Omental fat pad (tissue), 4 donors: ENCODE measurements around the gene GALNT14. TPM values are rescaled to one million over a fixed set of nuclear protein-coding genes. Genes with fewer than 3 reads are reported as not detected.

Experiments
- ATAC-seq: fragments of 150-250 bp; one replicate; pipeline ENCODE4 v1.9.1; 2016; ENCODE audit warnings: mild to moderate bottlenecking, moderate library complexity; ENCODE audit not compliant: low FRiP score
- DNase-seq: peaks from one replicate; pipeline ENCODE4 v3.0.0-alpha.2; 2019; ENCODE audit warnings: low spot score
- CTCF ChIP-seq, 3 donors: fragments of 450-650 bp; IDR thresholded peaks; one replicate each; pipeline ENCODE4 v1.5.1; 2016 to 2017; ENCODE audit warnings: antibody characterized with exemption in 3 of 3, mild to moderate bottlenecking in 3 of 3, moderate library complexity in 2 of 3
- total RNA-seq, 4 donors: library from RNA; depleted of rRNA; stranded (reverse); fragments of >200 nt; gene quantifications; one replicate each; pipeline ENCODE4 v1.1.0, GENCODE V29; 2016

Gene GALNT14
- total RNA-seq, 4 donors from 2014 or later, result 0.65 to 2.6 (median 2.0) TPM

GRCh38 chr2:30935795-30936194, 202.4 kb downstream of the GALNT14 start:
- ATAC-seq (no peak), DNase-seq (no peak)
- no peak for TF ChIP-seq CTCF (IDR thresholded peaks at IDR 0.05)

- no peak for ATAC-seq
- no peak for TF ChIP-seq CTCF (IDR thresholded peaks at IDR 0.05)
Measured at GRCh38 chr2:30934066-30934465, 204.2 kb downstream of the GALNT14 start.

GRCh38 chr2:30933496-30933895, 204.7 kb downstream of the GALNT14 start:
- DNase-seq (no peak), ATAC-seq (no peak)
- no peak for TF ChIP-seq CTCF (IDR thresholded peaks at IDR 0.05)

More at GRCh38 chr2:30934066-30934465, 204.2 kb downstream of the GALNT14 start:
- no peak for DNase-seq

GRCh38 chr2:30932870-30933269, 205.4 kb downstream of the GALNT14 start:
- no peak for TF ChIP-seq CTCF (IDR thresholded peaks at IDR 0.05)
- ATAC-seq, result no peak
- DNase-seq, result no peak

GRCh38 chr2:30931841-30932407, 206.3 kb downstream of the GALNT14 start:
- DNase-seq, result no peak
- ATAC-seq, result no peak
- TF ChIP-seq CTCF (IDR thresholded peaks at IDR 0.05), result no peak

GRCh38 chr2:30930716-30931115, 207.5 kb downstream of the GALNT14 start:
- ATAC-seq (no peak), DNase-seq (no peak)
- TF ChIP-seq CTCF (IDR thresholded peaks at IDR 0.05), result no peak

GRCh38 chr2:30927465-30928075, 210.7 kb downstream of the GALNT14 start:
- ATAC-seq (no peak), DNase-seq (no peak)
- no peak for TF ChIP-seq CTCF (IDR thresholded peaks at IDR 0.05)
